Heart left ventricle (tissue), 13 donors: ENCODE results near the gene GUCA2B.

Source experiments
- CTCF ChIP-seq, 12 donors: fragments of 200-600 bp; sonication (generic) in 4 of 12; IDR thresholded peaks; one replicate each; pipeline versions ENCODE4 v1.5.0 to v1.8.0; 2018 to 2022; ENCODE audit warnings: antibody characterized with exemption in 12 of 12, mild to moderate bottlenecking in 5 of 12
- POLR2A ChIP-seq, 2 donors: fragments of 450-650 bp; IDR thresholded peaks; one replicate each; pipeline ENCODE4 v1.6.1; 2017; ENCODE audit warnings: antibody characterized with exemption in 2 of 2, mild to moderate bottlenecking in 2 of 2, moderate library complexity in 2 of 2
- donor health status: ischemic (EF 13 %, LVEDD 7.1; RV severe dilation, severe dysfunction).
- donor health status: DM: no; HTN: yes; CAD: no.
- donor health status: DM: no; HTN: no; CAD: no.
- donor health status: ischemic (EF 25% LVEDD 6.9; RV normal size, moderate dysfunction).
- donor health status: ischemic (EF 25% LVEDD 5.7; RV mildly dilated, moderate dysfunction).
- donor health status: ischemic (EF 35%, LVEDD 5.7; RV mildly dilated, moderate dysfunction).
- donor health status: nonischemic (EF 11% LVEDD 7.7; RV severe dilation, severe dysfunction).
- donor health status: DM: yes; HTN: yes; CAD: no.
- donor health status: PGD.
- donor health status: ischemic (EF 29% LVEDD 5.4; RV normal size, mild dysfunction).
- donor health status: nonischemic (EF 23%, LVEDD 6.1; RV moderate dilation, normal function).

- TF ChIP-seq CTCF (IDR thresholded peaks at IDR 0.05) (no peak), POLR2A (IDR thresholded peaks at IDR 0.05) (no peak)
Measured at GRCh38 chr1:42108309-42108708, 44.9 kb upstream of the GUCA2B start.
